Activated T-helper 1 cell treated with anti-CD3 and anti-CD28 coated beads, Interleukin-12 subunit alpha, Interleukin-12 subunit beta, Interleukin-2, Interleukin-4 antibody, amounts not matched to agents 30 ng/mL and 10 ng/mL and 1 ng/mL, durations not matched to agents 14 hours and 24 hours and 36 hours (primary cell): ENCODE measurements around the gene SLC38A8. TPM values are rescaled to one million over a fixed set of nuclear protein-coding genes. Genes with fewer than 3 reads are reported as not detected.

Experiments used
- DNase-seq: peaks from one replicate; pipeline ENCODE4 v3.0.0; 2021; ENCODE audit warnings: low spot score
- H3K27ac Mint-ChIP-seq: one replicate; pipeline ENCODE4 v1.8.0; 2021; ENCODE audit warnings: mild to moderate bottlenecking, mixed read lengths
- H3K27me3 Mint-ChIP-seq: one replicate; pipeline ENCODE4 v1.8.0; 2022; ENCODE audit warnings: mild to moderate bottlenecking, moderate library complexity, mixed read lengths; ENCODE audit not compliant: insufficient read depth
- H3K36me3 Mint-ChIP-seq: one replicate; pipeline ENCODE4 v1.8.0; 2021; ENCODE audit warnings: low read depth, mixed read lengths
- H3K4me1 Mint-ChIP-seq: one replicate; pipeline ENCODE4 v1.8.0; 2021; ENCODE audit warnings: low read depth, mixed read lengths
- H3K4me3 Mint-ChIP-seq: one replicate; pipeline ENCODE4 v1.8.0; 2021; ENCODE audit warnings: mild to moderate bottlenecking, moderate library complexity, mixed read lengths
- H3K9me3 Mint-ChIP-seq: one replicate; pipeline ENCODE4 v1.8.0; 2021; ENCODE audit warnings: mixed read lengths
- intact Hi-C: fragments of 100-400 bp; cut with micrococcal nuclease; formaldehyde crosslinking; loops from one replicate; pipeline ENCODE4 v1.15.1; 2024
- total RNA-seq: library from RNA; stranded (reverse); gene quantifications from 2 replicates; pipeline ENCODE4 v1.2.3, GENCODE V29; 2022

The SLC38A8 gene
- total RNA-seq, 1 donor from 2014 or later, result not detected

- intact Hi-C loops, result no loop called here
- H3K27ac Mint-ChIP-seq, result no peak overlapping the region
- no peaks in the 10 kb centered on the region for H3K9me3 Mint-ChIP-seq
- DNase-seq, result no peak
- no peak overlapping the region for H3K4me3 Mint-ChIP-seq
- peaks cover 4% of the 10 kb centered on the region for H3K27me3 Mint-ChIP-seq
- H3K36me3 Mint-ChIP-seq, result no peaks in the 10 kb centered on the region
- H3K4me1 Mint-ChIP-seq, result no peaks in the 10 kb centered on the region
Observed at GRCh38 chr16:83963277-83964119, 79.1 kb downstream of the SLC38A8 start.

DNA sequence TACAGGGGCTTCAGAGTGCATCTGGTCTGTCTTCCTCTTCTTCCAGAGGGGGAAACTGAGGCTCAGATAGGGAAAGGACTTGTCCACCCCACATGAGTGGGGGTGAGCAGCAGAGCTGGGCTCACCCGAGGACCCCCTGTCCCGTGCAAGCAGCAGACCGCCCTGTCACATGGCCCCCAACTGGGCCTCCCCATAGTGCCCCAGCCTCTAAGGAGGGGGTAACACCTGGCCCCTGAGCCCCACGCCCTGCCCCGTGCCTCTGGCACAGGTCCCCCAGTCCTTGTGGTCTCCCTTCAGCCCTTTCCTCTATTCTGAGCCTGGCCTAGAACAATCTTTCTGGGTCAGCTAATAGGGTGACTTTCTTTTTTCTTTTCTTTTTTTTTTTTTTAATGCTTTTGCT, 81.0 kb downstream of the SLC38A8 start:
- Mint-ChIP-seq H3K36me3 (no peaks in the 10 kb centered on the region), H3K27ac (no peak overlapping the region), H3K4me1 (peaks cover 5% of the 10 kb centered on the region), H3K9me3 (no peaks in the 10 kb centered on the region), H3K27me3 (peaks cover 1% of the 10 kb centered on the region), H3K4me3 (no peak overlapping the region)
- no peak for DNase-seq
- intact Hi-C loops, result no loop called here

DNA sequence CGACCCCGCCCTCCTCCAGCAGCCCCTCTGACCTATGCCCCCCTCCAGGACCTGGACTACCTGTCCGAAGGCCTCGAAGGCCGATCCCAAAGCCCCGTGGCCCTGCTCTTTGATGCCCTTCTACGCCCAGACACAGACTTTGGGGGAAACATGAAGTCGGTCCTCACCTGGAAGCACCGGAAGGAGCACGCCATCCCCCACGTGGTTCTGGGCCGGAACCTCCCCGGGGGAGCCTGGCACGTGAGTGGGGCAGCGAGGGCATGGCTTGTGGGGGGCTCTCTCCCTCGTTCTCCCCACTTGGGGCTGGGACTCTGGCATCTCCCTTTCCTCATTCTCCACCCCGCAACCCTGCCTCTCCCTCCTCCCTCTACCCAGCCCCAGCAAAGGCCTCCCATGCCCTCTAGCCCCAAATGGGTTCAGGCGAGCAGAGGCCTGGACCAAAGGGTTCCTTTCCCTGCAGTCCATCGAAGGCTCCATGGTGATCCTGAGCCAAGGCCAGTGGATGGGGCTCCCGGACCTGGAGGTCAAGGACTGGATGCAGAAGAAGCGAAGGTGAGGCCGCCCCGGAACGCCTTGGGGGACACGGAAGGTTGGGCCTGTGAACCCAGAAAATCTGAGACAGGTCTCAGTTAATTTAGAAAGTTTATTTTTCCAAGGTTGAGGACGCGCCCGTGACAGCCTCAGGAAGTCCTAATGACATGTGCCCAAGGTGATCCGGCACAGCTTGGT, 81.9 kb downstream of the SLC38A8 start:
- intact Hi-C loops, result no loop called here
- peaks cover 6% of the 10 kb centered on the region for H3K4me1 Mint-ChIP-seq
- no peak overlapping the region for H3K4me3 Mint-ChIP-seq
- no peaks in the 10 kb centered on the region for H3K36me3 Mint-ChIP-seq
- peaks cover 1% of the 10 kb centered on the region for H3K27me3 Mint-ChIP-seq
- H3K27ac Mint-ChIP-seq, result no peak overlapping the region
- no peaks in the 10 kb centered on the region for H3K9me3 Mint-ChIP-seq
- no peak for DNase-seq

Other genes with a start within 250 kb of the SLC38A8 start
- 112 and 115 TPM in 2 replicates for gene HSBP1, start 234.8 kb downstream of the SLC38A8 start, total RNA-seq
- gene MLYCD, start 143.7 kb downstream of the SLC38A8 start, total RNA-seq, result 5.0 and 6.1 TPM in 2 replicates
- 1.2 and 2.2 TPM in 2 replicates for gene OSGIN1, start 89.6 kb downstream of the SLC38A8 start, total RNA-seq
- gene NECAB2, start 74.6 kb downstream of the SLC38A8 start, total RNA-seq, result not detected in 2 replicates
- gene MBTPS1, start 74.1 kb upstream of the SLC38A8 start, total RNA-seq, result 54.5 and 60.0 TPM in 2 replicates
- 19.2 and 23.1 TPM in 2 replicates for gene HSDL1, start 102.4 kb upstream of the SLC38A8 start, total RNA-seq
- gene DNAAF1, start 102.5 kb upstream of the SLC38A8 start, total RNA-seq, result not detected in 2 replicates
- gene TAF1C, start 144.3 kb upstream of the SLC38A8 start, total RNA-seq, result 67.9 and 74.4 TPM in 2 replicates
- not detected in 2 replicates for gene ADAD2, start 148.4 kb upstream of the SLC38A8 start, total RNA-seq
- gene KCNG4, start 197.2 kb upstream of the SLC38A8 start, total RNA-seq, result not detected in 2 replicates